WTC11 (cell line): ENCODE results near the gene ATP2B1. TPM values are rescaled to one million over a fixed set of nuclear protein-coding genes. Genes with fewer than 3 reads are reported as not detected.

Experiments
- ATF1 ChIP-seq: sonication (generic); formaldehyde crosslinking; IDR thresholded peaks from 2 replicates; pipeline ENCODE4 v1.8.1; 2023; ENCODE audit warnings: mild to moderate bottlenecking, moderate library complexity, missing genetic modification reagents
- ERG ChIP-seq: fragments of 250-450 bp; sonication (Bioruptor Pico); IDR thresholded peaks from 2 replicates; pipeline ENCODE4 v1.8.0; 2021; ENCODE audit warnings: mild to moderate bottlenecking
- FOXP4 ChIP-seq: sonication (generic); formaldehyde crosslinking; IDR thresholded peaks from 2 replicates; pipeline ENCODE4 v1.8.0; 2022; ENCODE audit warnings: mild to moderate bottlenecking, missing genetic modification reagents
- GRHL2 ChIP-seq: fragments of 250-450 bp; sonication (Bioruptor Pico); IDR thresholded peaks from 2 replicates; pipeline ENCODE4 v1.8.0; 2022; ENCODE audit warnings: mild to moderate bottlenecking, moderate library complexity; ENCODE audit not compliant: insufficient replicate concordance, severe bottlenecking
- HMGA2 ChIP-seq: fragments of 250-450 bp; sonication (Bioruptor Pico); IDR thresholded peaks from 2 replicates; pipeline ENCODE4 v1.4.0; 2021; ENCODE audit warnings: mild to moderate bottlenecking, moderate library complexity
- JAZF1 ChIP-seq: fragments of 250-450 bp; sonication (Bioruptor Pico); IDR thresholded peaks from 2 replicates; pipeline ENCODE4 v1.9.0; 2021; ENCODE audit warnings: moderate library complexity, mild to moderate bottlenecking, inconsistent platforms
- KAT7 ChIP-seq: sonication (generic); formaldehyde crosslinking; IDR thresholded peaks from 2 replicates; pipeline ENCODE4 v1.8.1; 2023; ENCODE audit warnings: missing genetic modification reagents, mild to moderate bottlenecking, borderline replicate concordance
- NFE2L1 ChIP-seq: sonication (generic); formaldehyde crosslinking; IDR thresholded peaks from 2 replicates; pipeline ENCODE4 v1.8.1; 2023; ENCODE audit warnings: missing genetic modification reagents
- NFYB ChIP-seq: sonication (generic); formaldehyde crosslinking; conservative IDR thresholded peaks from 2 replicates; pipeline ENCODE4 v1.8.0; 2022; ENCODE audit warnings: low read depth, missing genetic modification reagents
- NR2C2 ChIP-seq: sonication (generic); formaldehyde crosslinking; IDR thresholded peaks from 2 replicates; pipeline ENCODE4 v1.8.0; 2022; ENCODE audit warnings: mild to moderate bottlenecking, missing genetic modification reagents
- RELA ChIP-seq: sonication (generic); formaldehyde crosslinking; IDR thresholded peaks from 2 replicates; pipeline ENCODE4 v1.8.1; 2022; ENCODE audit warnings: missing genetic modification reagents, mild to moderate bottlenecking, borderline replicate concordance
- TCF7 ChIP-seq: sonication (generic); formaldehyde crosslinking; IDR thresholded peaks from 2 replicates; pipeline ENCODE4 v1.8.0; 2022; ENCODE audit warnings: mild to moderate bottlenecking, low read depth, missing genetic modification reagents, moderate library complexity
- TEAD1 ChIP-seq: sonication (generic); formaldehyde crosslinking; IDR thresholded peaks from 2 replicates; pipeline ENCODE4 v1.8.0; 2022; ENCODE audit warnings: mild to moderate bottlenecking, missing genetic modification reagents
- TP53 ChIP-seq: sonication (generic); formaldehyde crosslinking; IDR thresholded peaks from 2 replicates; pipeline ENCODE4 v1.8.1; 2023; ENCODE audit warnings: mild to moderate bottlenecking, missing genetic modification reagents
- ZNF219 ChIP-seq: sonication (generic); formaldehyde crosslinking; IDR thresholded peaks from 2 replicates; pipeline ENCODE4 v1.8.0; 2023; ENCODE audit warnings: missing genetic modification reagents, mild to moderate bottlenecking, borderline replicate concordance
- ZNF263 ChIP-seq: sonication (generic); formaldehyde crosslinking; IDR thresholded peaks from 2 replicates; pipeline ENCODE4 v1.8.1; 2022; ENCODE audit warnings: low read depth, mild to moderate bottlenecking, moderate library complexity, missing genetic modification reagents
- ZNF416 ChIP-seq: fragments of 250-450 bp; sonication (Bioruptor Pico); IDR thresholded peaks from 2 replicates; pipeline ENCODE4 v1.9.0; 2021; ENCODE audit warnings: mild to moderate bottlenecking, inconsistent platforms
- ZSCAN18 ChIP-seq: fragments of 250-450 bp; sonication (Bioruptor Pico); IDR thresholded peaks from 2 replicates; pipeline ENCODE4 v2.1.2; 2022; ENCODE audit warnings: mild to moderate bottlenecking, moderate library complexity
- total RNA-seq: library from RNA; stranded (reverse); gene quantifications from 3 replicates; pipeline ENCODE4 v1.2.3, GENCODE V29; 2021
- TF ChIP-seq, protein P1 (sequence below): sonication (generic); formaldehyde crosslinking; IDR thresholded peaks from 2 replicates; pipeline ENCODE4 v1.8.1; 2023; ENCODE audit warnings: mild to moderate bottlenecking, missing genetic modification reagents
- TF ChIP-seq, protein P2 (sequence below): sonication (generic); formaldehyde crosslinking; IDR thresholded peaks from 2 replicates; pipeline ENCODE4 v1.8.1; 2022; ENCODE audit warnings: low read depth, mild to moderate bottlenecking, moderate library complexity, missing genetic modification reagents, borderline replicate concordance
- TF ChIP-seq, protein P3 (sequence below): sonication (generic); formaldehyde crosslinking; IDR thresholded peaks from 2 replicates; pipeline ENCODE4 v1.8.0; 2023; ENCODE audit warnings: missing genetic modification reagents
- TF ChIP-seq, protein P4 (sequence below): sonication (generic); formaldehyde crosslinking; IDR thresholded peaks from 2 replicates; pipeline ENCODE4 v1.8.0; 2022; ENCODE audit warnings: mild to moderate bottlenecking, missing genetic modification reagents
- TF ChIP-seq, protein P5 (sequence below): sonication (generic); formaldehyde crosslinking; IDR thresholded peaks from 2 replicates; pipeline ENCODE4 v1.8.1; 2023; ENCODE audit warnings: mild to moderate bottlenecking, moderate library complexity, missing genetic modification reagents
- TF ChIP-seq, protein P6 (sequence below): sonication (generic); formaldehyde crosslinking; IDR thresholded peaks from 2 replicates; pipeline ENCODE4 v1.8.0; 2023; ENCODE audit warnings: mild to moderate bottlenecking, missing genetic modification reagents

The ATP2B1 gene
- total RNA-seq, 1 experiment from 2014 or later: 31.7 TPM

GRCh38 chr12:89709995-89710872, 1.6 kb upstream of the ATP2B1 start (continued):
- TF ChIP-seq, protein P1, sequence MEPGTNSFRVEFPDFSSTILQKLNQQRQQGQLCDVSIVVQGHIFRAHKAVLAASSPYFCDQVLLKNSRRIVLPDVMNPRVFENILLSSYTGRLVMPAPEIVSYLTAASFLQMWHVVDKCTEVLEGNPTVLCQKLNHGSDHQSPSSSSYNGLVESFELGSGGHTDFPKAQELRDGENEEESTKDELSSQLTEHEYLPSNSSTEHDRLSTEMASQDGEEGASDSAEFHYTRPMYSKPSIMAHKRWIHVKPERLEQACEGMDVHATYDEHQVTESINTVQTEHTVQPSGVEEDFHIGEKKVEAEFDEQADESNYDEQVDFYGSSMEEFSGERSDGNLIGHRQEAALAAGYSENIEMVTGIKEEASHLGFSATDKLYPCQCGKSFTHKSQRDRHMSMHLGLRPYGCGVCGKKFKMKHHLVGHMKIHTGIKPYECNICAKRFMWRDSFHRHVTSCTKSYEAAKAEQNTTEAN (CRISPR knock-in tag): no peak
- TF ChIP-seq GRHL2 (CRISPR knock-in tag) (no peak), NR2C2 (CRISPR knock-in tag) (no peak), ERG (0 out of 2 replicates have a peak, but pooled peaks have one; percentile 47), TCF7 (no peak), ZNF219 (CRISPR knock-in tag) (no peak), TEAD1 (CRISPR knock-in tag) (no peak), TP53 (CRISPR knock-in tag) (no peak), ZSCAN18 (CRISPR knock-in tag) (no peak), RELA (CRISPR knock-in tag) (no peak), HMGA2 (CRISPR knock-in tag) (no peak), ATF1 (no peak), NFE2L1 (CRISPR knock-in tag) (no peak), ZNF416 (no peak), NFYB (CRISPR knock-in tag) (no peak), ZNF263 (no peak), JAZF1 (CRISPR knock-in tag) (no peak), FOXP4 (CRISPR knock-in tag) (peak; percentile 53; the same call in 1 of the 2 replicates), KAT7 (0 out of 2 replicates have a peak, but pooled peaks have one; percentile 64)
- TF ChIP-seq, protein P2, sequence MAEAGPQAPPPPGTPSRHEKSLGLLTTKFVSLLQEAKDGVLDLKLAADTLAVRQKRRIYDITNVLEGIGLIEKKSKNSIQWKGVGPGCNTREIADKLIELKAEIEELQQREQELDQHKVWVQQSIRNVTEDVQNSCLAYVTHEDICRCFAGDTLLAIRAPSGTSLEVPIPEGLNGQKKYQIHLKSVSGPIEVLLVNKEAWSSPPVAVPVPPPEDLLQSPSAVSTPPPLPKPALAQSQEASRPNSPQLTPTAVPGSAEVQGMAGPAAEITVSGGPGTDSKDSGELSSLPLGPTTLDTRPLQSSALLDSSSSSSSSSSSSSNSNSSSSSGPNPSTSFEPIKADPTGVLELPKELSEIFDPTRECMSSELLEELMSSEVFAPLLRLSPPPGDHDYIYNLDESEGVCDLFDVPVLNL (CRISPR knock-in tag): no peak
- TF ChIP-seq, protein P3, sequence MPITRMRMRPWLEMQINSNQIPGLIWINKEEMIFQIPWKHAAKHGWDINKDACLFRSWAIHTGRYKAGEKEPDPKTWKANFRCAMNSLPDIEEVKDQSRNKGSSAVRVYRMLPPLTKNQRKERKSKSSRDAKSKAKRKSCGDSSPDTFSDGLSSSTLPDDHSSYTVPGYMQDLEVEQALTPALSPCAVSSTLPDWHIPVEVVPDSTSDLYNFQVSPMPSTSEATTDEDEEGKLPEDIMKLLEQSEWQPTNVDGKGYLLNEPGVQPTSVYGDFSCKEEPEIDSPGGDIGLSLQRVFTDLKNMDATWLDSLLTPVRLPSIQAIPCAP (CRISPR knock-in tag): no peak
- TF ChIP-seq, protein P4, sequence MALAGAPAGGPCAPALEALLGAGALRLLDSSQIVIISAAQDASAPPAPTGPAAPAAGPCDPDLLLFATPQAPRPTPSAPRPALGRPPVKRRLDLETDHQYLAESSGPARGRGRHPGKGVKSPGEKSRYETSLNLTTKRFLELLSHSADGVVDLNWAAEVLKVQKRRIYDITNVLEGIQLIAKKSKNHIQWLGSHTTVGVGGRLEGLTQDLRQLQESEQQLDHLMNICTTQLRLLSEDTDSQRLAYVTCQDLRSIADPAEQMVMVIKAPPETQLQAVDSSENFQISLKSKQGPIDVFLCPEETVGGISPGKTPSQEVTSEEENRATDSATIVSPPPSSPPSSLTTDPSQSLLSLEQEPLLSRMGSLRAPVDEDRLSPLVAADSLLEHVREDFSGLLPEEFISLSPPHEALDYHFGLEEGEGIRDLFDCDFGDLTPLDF (CRISPR knock-in tag): no peak
- TF ChIP-seq, protein P5, sequence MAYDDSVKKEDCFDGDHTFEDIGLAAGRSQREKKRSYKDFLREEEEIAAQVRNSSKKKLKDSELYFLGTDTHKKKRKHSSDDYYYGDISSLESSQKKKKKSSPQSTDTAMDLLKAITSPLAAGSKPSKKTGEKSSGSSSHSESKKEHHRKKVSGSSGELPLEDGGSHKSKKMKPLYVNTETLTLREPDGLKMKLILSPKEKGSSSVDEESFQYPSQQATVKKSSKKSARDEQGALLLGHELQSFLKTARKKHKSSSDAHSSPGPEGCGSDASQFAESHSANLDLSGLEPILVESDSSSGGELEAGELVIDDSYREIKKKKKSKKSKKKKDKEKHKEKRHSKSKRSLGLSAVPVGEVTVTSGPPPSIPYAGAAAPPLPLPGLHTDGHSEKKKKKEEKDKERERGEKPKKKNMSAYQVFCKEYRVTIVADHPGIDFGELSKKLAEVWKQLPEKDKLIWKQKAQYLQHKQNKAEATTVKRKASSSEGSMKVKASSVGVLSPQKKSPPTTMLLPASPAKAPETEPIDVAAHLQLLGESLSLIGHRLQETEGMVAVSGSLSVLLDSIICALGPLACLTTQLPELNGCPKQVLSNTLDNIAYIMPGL (CRISPR knock-in tag): peak; percentile 58
- TF ChIP-seq, protein P6, sequence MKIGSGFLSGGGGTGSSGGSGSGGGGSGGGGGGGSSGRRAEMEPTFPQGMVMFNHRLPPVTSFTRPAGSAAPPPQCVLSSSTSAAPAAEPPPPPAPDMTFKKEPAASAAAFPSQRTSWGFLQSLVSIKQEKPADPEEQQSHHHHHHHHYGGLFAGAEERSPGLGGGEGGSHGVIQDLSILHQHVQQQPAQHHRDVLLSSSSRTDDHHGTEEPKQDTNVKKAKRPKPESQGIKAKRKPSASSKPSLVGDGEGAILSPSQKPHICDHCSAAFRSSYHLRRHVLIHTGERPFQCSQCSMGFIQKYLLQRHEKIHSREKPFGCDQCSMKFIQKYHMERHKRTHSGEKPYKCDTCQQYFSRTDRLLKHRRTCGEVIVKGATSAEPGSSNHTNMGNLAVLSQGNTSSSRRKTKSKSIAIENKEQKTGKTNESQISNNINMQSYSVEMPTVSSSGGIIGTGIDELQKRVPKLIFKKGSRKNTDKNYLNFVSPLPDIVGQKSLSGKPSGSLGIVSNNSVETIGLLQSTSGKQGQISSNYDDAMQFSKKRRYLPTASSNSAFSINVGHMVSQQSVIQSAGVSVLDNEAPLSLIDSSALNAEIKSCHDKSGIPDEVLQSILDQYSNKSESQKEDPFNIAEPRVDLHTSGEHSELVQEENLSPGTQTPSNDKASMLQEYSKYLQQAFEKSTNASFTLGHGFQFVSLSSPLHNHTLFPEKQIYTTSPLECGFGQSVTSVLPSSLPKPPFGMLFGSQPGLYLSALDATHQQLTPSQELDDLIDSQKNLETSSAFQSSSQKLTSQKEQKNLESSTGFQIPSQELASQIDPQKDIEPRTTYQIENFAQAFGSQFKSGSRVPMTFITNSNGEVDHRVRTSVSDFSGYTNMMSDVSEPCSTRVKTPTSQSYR (CRISPR knock-in tag): 0 out of 2 replicates have a peak, but pooled peaks have one; percentile 33
